GM18502 (cell line): ENCODE results near the gene SEPTIN10.

ENCODE experiments used
- ATAC-seq: cut with Tn5 transposase; IDR thresholded peaks from one replicate; pipeline ENCODE4 v1.9.1; 2021; ENCODE audit warnings: mild to moderate bottlenecking; ENCODE audit not compliant: unreplicated experiment, poor library complexity

Gene SEPTIN10

GRCh38 chr2:109527846-109528705 is 85.7 kb downstream of the SEPTIN10 start:
- ATAC-seq: no peak

GRCh38 chr2:109527079-109527478 is 86.7 kb downstream of the SEPTIN10 start:
- no peak for ATAC-seq

GRCh38 chr2:109526442-109526970 is 87.3 kb downstream of the SEPTIN10 start:
- ATAC-seq: no peak

- no peak for ATAC-seq
These were observed 87.9 kb downstream of the SEPTIN10 start for GRCh38 chr2:109525836-109526235.

- no peak for ATAC-seq
These were observed 90.0 kb downstream of the SEPTIN10 start for GRCh38 chr2:109523536-109524361.

GRCh38 chr2:109523121-109523520 is 90.6 kb downstream of the SEPTIN10 start:
- no peak for ATAC-seq

GRCh38 chr2:109522063-109522374 is 91.7 kb downstream of the SEPTIN10 start:
- ATAC-seq: no peak

GRCh38 chr2:109521233-109522062 is 92.3 kb downstream of the SEPTIN10 start:
- no peak for ATAC-seq

GRCh38 chr2:109519513-109519912 is 94.3 kb downstream of the SEPTIN10 start:
- ATAC-seq: no peak

GRCh38 chr2:109517118-109517889 is 96.5 kb downstream of the SEPTIN10 start:
- no peak for ATAC-seq

- no peak for ATAC-seq
These were observed 97.2 kb downstream of the SEPTIN10 start for GRCh38 chr2:109516445-109517117.

- ATAC-seq: no peak
These were observed 98.9 kb downstream of the SEPTIN10 start for GRCh38 chr2:109514857-109515256.

- ATAC-seq: peak; percentile 77
These were observed 99.8 kb downstream of the SEPTIN10 start for GRCh38 chr2:109513749-109514588.

- ATAC-seq: no peak
These were observed 100.5 kb downstream of the SEPTIN10 start for GRCh38 chr2:109513230-109513629.

GRCh38 chr2:109512076-109512475 is 101.7 kb downstream of the SEPTIN10 start:
- no peak for ATAC-seq

- ATAC-seq: no peak
These were observed 102.6 kb downstream of the SEPTIN10 start for GRCh38 chr2:109511168-109511567.

- ATAC-seq: no peak
These were observed 103.4 kb downstream of the SEPTIN10 start for GRCh38 chr2:109510136-109511028.
